Right cardiac atrium (tissue), 5 donors: ENCODE measurements around the gene FOXC1. TPM values are rescaled to one million over a fixed set of nuclear protein-coding genes. Genes with fewer than 3 reads are reported as not detected.

Source experiments
- ATAC-seq, 2 donors: fragments of 200-7000 bp; cut with Tn5 transposase; one replicate each; pipeline versions ENCODE4 v1.8.0 to v1.9.1; 2020; ENCODE audit warnings: moderate library complexity in 2 of 2, mild to moderate bottlenecking in 1 of 2
- DNase-seq, 3 donors: peaks; one replicate each; pipeline ENCODE4 v3.0.0-alpha.2; 2020
- H3K27ac ChIP-seq: one replicate; pipeline ENCODE4 v1.5.1; 2013; ENCODE audit warnings: mild to moderate bottlenecking, low read length, control low read depth, moderate library complexity
- H3K27me3 ChIP-seq: one replicate; pipeline ENCODE4 v1.6.1; 2013; ENCODE audit not compliant: control insufficient read depth, insufficient read depth
- H3K4me1 ChIP-seq: one replicate; pipeline ENCODE4 v1.6.1; 2013; ENCODE audit warnings: low read length; ENCODE audit not compliant: control insufficient read depth, insufficient read depth
- H3K4me3 ChIP-seq: one replicate; pipeline ENCODE4 v1.5.1; 2013; ENCODE audit warnings: low read length, control low read depth
- H3K9me3 ChIP-seq: one replicate; pipeline ENCODE4 v1.6.1; 2013; ENCODE audit warnings: low read length; ENCODE audit not compliant: control insufficient read depth
- WGBS: extraction: QIAGEN DNeasy Blood & Tissue Kit; methylation state at CpG from one replicate; pipeline ENCODE4 v1.1.7; 2013; 5-methylcytosine and 5-hydroxymethylcytosine counted together
- intact Hi-C, 4 donors: fragments of 100-400 bp; cut with DNase I; formaldehyde crosslinking; loops; one replicate each; pipeline versions ENCODE4 v1.11.0 to v1.14.0; 2022 to 2023
- polyA plus RNA-seq: library from polyadenylated mRNA; stranded (reverse); fragments of 200-250 nt; gene quantifications from one replicate; pipeline ENCODE4 v1.2.3, GENCODE V29; 2013
- total RNA-seq, 4 donors: library from RNA; stranded (reverse); fragmentation: NEBNext Ultra II Directional; extraction: Animal tissue kit (Norgen Biotek cat#: 25700); gene quantifications; one replicate each; pipeline ENCODE4 v1.2.1, GENCODE V29; 2021
- donor health status: healthy with polysubstance abuse.
- donor health status: DM: no; HTN: yes; CAD: no.
- donor health status: DM: no; HTN: no; CAD: no.
- donor health status: DM: no; HTN: yes; CAD: no; lungs with severe emphysema.
- donor health status: DM: yes; HTN: yes; CAD: no.

Gene FOXC1
- total and polyA plus RNA-seq, 5 donors: 7.2 to 25.0 (median 21.6) TPM

DNA sequence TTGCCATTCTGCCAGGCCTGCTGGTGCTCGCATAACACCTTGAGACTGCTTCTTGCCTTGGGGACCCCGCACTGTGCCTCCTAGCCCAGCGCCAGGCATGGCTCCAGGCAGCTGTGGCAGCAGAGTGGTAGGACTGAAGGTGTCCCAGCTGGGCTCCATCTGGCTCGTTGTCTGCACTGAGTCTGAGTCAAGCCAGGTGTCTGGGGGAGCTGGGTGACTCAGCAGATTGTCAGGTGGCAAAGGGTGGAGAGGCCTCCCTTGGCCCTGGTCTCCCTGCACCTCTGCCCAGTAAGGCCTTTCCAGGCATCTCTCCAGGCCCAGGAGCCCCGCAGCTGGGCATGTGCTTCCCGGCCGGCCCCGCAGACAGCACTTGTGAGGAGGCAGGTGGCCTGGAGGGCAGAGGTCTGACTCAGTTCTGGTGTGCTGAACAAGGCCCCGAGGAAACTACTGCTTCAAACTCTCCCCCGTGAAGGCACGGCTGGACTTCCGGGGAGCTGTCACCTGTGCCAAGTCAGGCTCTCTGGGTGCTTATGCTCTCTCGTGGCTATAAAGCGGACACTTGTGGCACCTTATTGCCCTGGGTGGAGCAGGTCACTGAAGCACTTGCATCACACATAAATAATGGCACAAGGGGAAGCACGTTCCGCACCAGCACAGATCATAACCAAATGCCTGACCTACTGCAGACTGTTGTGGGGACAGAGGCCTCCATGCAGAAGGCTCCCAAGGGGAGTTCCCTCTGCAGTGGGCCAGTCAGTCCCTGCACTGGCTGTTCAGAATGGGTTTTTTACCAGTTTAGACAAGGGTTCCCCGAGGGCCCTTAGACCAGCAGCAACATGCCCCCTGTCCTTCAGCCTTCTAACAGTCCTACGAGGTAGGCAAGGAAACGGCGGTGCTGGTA, 27.5 kb downstream of the FOXC1 start:
- 95% methylated on average over 20 of the region's 20 CpGs for WGBS
- intact Hi-C loops: no loop called here
- ATAC-seq: no peak

DNA sequence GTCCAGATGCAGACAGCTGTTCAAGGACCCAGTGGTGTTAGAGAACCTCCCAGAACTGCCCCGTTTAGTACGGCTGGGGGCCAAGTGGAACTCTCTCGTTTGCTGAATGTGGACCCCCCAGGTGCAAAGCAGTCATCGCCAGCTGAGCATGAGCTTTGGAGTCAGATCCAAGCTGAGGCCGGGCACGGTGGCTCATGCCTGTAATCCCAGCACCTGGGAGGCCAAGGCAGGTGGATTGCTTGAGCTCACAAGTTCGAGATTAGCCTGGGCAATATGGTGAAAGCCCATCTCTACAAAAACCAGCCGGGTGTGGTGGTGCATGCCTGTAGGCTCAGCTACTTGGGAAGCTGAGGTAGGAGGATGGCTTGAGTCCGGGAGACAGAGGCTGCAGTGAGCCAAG, 29.7 kb downstream of the FOXC1 start:
- no peak overlapping the region for H3K27ac ChIP-seq
- whole genome bisulfite sequencing: 88% methylated on average over 9 of the region's 9 CpGs
- ATAC-seq: no peak
- no peaks in the 10 kb centered on the region for H3K27me3 ChIP-seq
- peaks cover 2% of the 10 kb centered on the region for H3K4me1 ChIP-seq
- no peaks in the 10 kb centered on the region for H3K9me3 ChIP-seq
- H3K4me3 ChIP-seq: no peak overlapping the region
- intact Hi-C loops: no loop called here
- DNase-seq: peak in 1 of 3 donors; percentile 28

More for the DNA sequence above, 27.5 kb downstream of the FOXC1 start:
- H3K27me3 ChIP-seq: no peaks in the 10 kb centered on the region
- H3K4me3 ChIP-seq: no peak overlapping the region
- DNase-seq: peak in 1 of 3 donors; percentile 53
- no peak overlapping the region for H3K27ac ChIP-seq
- no peaks in the 10 kb centered on the region for H3K9me3 ChIP-seq
- H3K4me1 ChIP-seq: peaks cover 2% of the 10 kb centered on the region

DNA sequence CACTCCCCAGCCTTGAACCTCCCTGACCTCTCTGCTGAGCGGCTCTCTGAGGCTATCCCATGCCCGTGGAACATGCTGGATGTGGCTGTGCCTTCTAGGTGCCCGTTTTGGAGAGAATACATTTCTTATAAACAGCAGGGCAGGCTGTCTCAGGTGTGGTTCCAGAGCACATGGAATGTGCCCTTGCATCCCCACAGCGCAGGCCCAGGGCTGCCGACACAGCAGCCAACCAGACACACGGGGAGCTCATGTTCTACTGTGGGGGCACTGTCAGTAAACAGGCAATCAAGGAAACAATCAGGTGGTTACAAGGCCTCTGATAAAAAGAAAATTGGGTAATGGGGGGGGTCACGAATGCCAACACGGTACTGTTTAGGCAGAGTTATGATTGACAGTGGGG, 30.8 kb downstream of the FOXC1 start:
- no peak for DNase-seq
- ATAC-seq: no peak
- 92% methylated on average over 8 of the region's 8 CpGs for WGBS
- Histone ChIP-seq H3K4me1 (no peaks in the 10 kb centered on the region), H3K9me3 (no peaks in the 10 kb centered on the region), H3K27ac (no peak overlapping the region), H3K4me3 (no peak overlapping the region), H3K27me3 (no peaks in the 10 kb centered on the region)
- intact Hi-C loops: no loop called here

DNA sequence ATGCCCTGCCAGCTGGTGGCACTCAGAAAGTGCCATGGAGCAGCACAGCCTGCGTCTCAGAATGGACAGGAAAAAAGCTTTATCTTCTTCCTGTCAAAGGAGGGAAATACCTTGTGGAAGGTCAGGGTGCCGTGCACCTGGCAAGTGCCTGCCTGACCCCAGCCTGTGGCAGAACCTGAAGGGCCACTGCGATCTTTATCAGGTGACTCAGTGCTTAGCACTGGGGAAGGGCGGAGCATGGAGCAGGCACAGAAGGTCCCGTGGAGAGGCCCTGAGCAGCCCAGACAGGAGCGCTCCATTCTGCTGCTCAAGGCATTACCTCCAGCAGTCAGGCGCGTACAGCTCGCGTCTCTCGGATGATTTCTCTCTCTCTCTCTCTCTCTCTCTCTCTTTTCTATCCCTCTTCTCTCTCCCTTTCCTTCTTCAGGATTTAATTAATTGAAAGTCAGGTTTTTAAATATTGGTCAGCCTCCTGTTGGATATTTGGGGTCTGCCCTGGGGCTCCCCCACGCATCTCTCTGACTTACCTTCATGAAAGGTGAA, 31.7 kb downstream of the FOXC1 start:
- Histone ChIP-seq H3K27me3 (no peaks in the 10 kb centered on the region), H3K4me3 (no peak overlapping the region), H3K4me1 (no peaks in the 10 kb centered on the region), H3K9me3 (no peaks in the 10 kb centered on the region), H3K27ac (no peak overlapping the region)
- intact Hi-C loops: no loop called here
- WGBS: 83% methylated on average over 12 of the region's 12 CpGs
- no peak for DNase-seq
- peak in 1 of 2 donors; percentile 31 for ATAC-seq

DNA sequence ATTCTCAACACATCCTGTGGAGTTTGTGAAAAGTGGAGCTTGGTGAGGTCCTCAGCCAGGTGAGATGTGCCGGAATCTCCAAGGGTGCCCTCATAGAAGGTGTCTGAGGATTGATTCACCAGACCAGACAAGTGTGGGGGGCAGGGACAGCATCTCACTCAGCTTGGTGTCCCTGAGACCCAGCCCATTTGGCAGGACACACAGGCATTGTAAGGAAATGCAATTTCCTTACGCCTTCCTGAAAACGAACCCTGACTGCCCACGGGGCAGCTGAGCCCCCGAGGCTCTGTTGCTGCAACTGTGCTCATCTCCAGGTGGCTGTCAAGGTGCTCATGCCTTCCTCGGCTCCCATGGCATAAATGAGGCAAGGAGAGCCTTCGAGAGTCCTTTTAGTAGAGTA, 33.4 kb downstream of the FOXC1 start:
- no peak for ATAC-seq

DNA sequence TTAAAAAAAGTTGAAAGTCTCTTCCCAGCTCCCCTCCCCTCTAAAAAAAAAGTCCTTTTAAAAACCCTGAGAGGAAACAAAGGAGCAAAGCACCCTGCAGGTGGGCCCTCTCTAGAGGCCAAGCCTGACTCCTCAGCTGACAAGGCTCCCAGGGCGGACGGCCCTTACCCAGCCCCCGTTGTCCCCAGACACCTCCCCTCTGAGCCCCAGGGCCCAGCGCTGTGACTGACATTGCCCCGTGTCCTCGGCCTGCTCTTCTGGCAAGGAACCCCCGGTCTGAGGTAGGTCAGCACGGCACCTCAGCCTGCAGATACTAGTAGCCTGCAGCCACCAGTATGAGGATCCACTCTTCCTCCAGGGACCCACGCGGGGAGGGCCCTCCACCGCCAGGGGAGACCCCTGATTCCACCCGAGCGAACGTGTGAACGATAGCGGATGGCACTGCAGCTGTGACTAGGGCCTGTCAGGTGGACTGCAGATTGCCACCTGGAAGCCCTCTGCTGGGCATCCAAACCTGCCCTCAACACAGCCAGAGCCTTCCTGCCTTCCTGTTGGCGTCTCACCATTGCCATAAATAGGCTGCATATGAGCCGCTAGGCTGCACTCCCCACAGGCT, 34.2 kb downstream of the FOXC1 start:
- Histone ChIP-seq H3K27me3 (no peaks in the 10 kb centered on the region), H3K27ac (no peak overlapping the region), H3K4me1 (no peaks in the 10 kb centered on the region), H3K4me3 (no peak overlapping the region), H3K9me3 (no peaks in the 10 kb centered on the region)
- ATAC-seq: no peak
- no peak for DNase-seq
- WGBS: 90% methylated on average over 18 of the region's 18 CpGs
- intact Hi-C loops: no loop called here

More for the DNA sequence above, 33.4 kb downstream of the FOXC1 start:
- intact Hi-C loops: no loop called here
- DNase-seq: no peak
- Histone ChIP-seq H3K27me3 (no peaks in the 10 kb centered on the region), H3K4me1 (no peaks in the 10 kb centered on the region), H3K9me3 (no peaks in the 10 kb centered on the region), H3K4me3 (no peak overlapping the region), H3K27ac (no peak overlapping the region)
- 56% methylated on average over 7 of the region's 7 CpGs for WGBS

DNA sequence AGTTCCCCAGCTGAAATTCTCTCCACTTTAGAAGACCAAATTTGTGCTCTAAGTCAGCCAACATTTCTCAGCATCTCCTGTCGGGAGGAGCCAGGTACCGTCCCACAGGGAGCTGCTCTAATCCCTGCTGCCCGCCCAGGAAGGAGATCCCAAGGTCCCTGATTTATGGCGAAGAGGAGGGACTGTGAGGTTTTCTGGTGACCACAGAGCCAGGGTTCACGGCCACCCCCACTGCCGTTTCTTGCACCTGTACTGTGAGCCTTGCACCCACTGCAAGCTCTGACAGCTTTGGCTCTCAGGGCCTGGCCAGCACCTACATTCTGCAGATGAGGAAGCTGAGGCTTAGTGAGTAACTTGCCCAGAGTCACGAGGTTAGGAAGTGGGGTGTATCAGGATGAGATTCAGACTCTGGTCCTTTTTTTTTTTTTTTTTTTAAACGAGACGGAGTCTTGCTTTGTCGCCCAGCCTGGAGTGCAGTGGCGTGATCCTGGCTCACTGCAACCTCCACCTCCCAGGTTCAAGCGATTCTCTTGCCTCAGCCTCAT, 34.9 kb downstream of the FOXC1 start:
- 86% methylated on average over 12 of the region's 12 CpGs for WGBS
- ATAC-seq: no peak

DNA sequence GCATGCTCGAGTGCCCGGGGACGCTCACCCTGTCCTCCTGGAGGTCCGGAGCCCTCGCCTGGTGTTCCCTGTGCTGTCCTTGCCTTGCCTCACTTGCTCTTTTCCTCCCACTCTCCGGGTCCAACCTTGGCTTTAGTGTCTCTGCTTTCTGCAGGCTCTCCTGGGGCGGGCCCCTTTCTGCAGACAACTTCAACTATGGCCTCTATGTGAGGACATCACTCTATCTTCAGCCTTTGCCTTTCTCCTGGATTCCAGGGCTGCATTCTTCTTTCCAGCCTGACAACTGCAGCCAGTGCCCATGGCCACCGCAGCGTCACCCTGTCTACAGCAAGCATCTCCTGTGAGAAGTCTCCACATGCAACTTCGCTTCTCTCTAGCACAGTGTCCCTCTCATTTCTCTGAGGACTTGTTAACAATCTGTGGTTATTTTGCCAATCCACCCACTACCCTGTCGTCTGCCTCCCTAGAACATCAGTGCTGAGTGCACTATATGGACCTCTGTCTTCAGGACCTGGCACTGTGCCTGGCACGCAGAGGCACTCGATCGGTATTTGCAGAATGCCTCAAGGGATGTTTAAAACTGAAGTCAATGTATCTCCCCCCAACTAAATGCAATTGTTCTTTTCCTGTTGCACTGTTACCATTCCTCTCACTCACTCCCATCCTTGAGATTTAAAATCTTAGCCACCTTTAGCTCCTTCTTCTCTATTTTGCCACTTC, 35.9 kb downstream of the FOXC1 start:
- DNase-seq: no peak
- Histone ChIP-seq H3K27ac (no peak overlapping the region), H3K27me3 (no peaks in the 10 kb centered on the region), H3K4me1 (no peaks in the 10 kb centered on the region), H3K9me3 (no peaks in the 10 kb centered on the region), H3K4me3 (no peak overlapping the region)
- intact Hi-C loops: no loop called here
- 81% methylated on average over 14 of the region's 14 CpGs for WGBS
- ATAC-seq: no peak

More for the DNA sequence above, 34.9 kb downstream of the FOXC1 start:
- no peak for DNase-seq
- H3K4me3 ChIP-seq: no peak overlapping the region
- no peaks in the 10 kb centered on the region for H3K9me3 ChIP-seq
- no peaks in the 10 kb centered on the region for H3K4me1 ChIP-seq
- H3K27me3 ChIP-seq: no peaks in the 10 kb centered on the region
- H3K27ac ChIP-seq: no peak overlapping the region
- intact Hi-C loops: no loop called here

DNA sequence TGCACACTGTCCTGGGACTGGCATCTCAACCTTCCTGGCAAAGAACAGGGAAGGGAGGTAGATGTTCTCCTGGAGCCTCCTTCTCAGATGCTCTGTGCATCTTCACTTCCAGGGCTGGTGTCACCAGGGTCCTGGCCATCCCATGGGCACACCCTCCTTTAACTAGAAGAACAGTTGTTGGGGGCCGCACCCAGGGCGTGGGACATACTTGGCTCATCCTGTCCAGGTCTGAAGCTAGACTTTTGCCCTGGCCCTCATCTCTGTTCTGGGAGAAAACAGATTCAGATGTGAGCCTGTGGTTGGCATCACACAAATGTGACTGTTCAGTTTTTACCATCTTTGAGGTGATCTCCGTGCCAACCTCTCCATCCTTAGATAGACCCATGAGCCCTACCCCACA, 41.6 kb downstream of the FOXC1 start:
- ATAC-seq (no peak), DNase-seq (no peak)
- Histone ChIP-seq H3K4me1 (no peaks in the 10 kb centered on the region), H3K27ac (no peak overlapping the region), H3K27me3 (no peaks in the 10 kb centered on the region), H3K4me3 (no peak overlapping the region), H3K9me3 (no peaks in the 10 kb centered on the region)
- intact Hi-C loops: no loop called here
- 94% methylated on average over 3 of the region's 3 CpGs for WGBS

DNA sequence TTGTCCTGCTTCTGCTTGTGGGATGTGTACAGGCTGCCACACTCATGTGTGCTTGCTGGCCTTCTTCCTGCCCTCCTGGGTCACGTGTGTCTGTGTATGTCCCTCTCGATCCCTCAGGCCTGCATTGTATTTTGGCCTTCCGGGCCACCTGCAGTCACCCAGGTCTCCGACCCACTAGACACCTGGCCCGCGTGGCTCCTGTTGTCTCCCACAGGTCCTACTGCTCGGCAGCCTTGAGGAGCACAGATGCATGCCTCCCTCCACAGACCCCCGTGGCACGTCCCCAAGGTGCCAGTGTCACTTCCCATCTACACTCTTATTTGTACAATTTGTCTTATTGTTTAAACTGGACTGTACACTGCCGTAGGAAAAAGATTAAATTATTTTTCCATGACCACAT, 43.1 kb downstream of the FOXC1 start:
- no peak for ATAC-seq
- WGBS: 91% methylated on average over 10 of the region's 10 CpGs
- H3K27me3 ChIP-seq: no peaks in the 10 kb centered on the region
- no peak overlapping the region for H3K4me3 ChIP-seq
- intact Hi-C loops: no loop called here
- no peaks in the 10 kb centered on the region for H3K9me3 ChIP-seq
- no peak for DNase-seq
- no peak overlapping the region for H3K27ac ChIP-seq
- no peaks in the 10 kb centered on the region for H3K4me1 ChIP-seq
